Cardiac muscle cell (in vitro differentiated cells and primary cell): ENCODE results near the gene BIN1. TPM values are rescaled to one million over a fixed set of nuclear protein-coding genes. Genes with fewer than 3 reads are reported as not detected.
A peak's percentile ranks its signal among the peaks of the same experiment; 100 is the strongest.

Source experiments
- DNase-seq, 2 donors: peaks; one replicate each; pipeline versions ENCODE4 v3.0.0 to v3.0.0-alpha.2; 2010 to 2017; ENCODE audit warnings: low read depth in 1 of 2, low spot score in 1 of 2
- H3K27ac ChIP-seq: fragments of 200-600 bp; sonication (generic); 2 replicates; pipeline ENCODE4 v1.5.1; 2016
- H3K27me3 ChIP-seq: fragments of 200-600 bp; sonication (generic); 2 replicates; pipeline ENCODE4 v1.6.0; 2016; ENCODE audit warnings: control low read depth
- H3K36me3 ChIP-seq: fragments of 200-600 bp; sonication (generic); 2 replicates; pipeline ENCODE4 v1.5.1; 2016; ENCODE audit warnings: control low read depth
- H3K4me1 ChIP-seq: fragments of 200-600 bp; sonication (generic); 2 replicates; pipeline ENCODE4 v1.8.1; 2017; ENCODE audit warnings: low read depth, mild to moderate bottlenecking, mixed run types
- H3K4me3 ChIP-seq: fragments of 200-600 bp; sonication (generic); 2 replicates; pipeline ENCODE4 v1.5.1; 2016; ENCODE audit warnings: mild to moderate bottlenecking
- H3K9me3 ChIP-seq: fragments of 200-600 bp; sonication (generic); 2 replicates; pipeline ENCODE4 v1.5.1; 2017; ENCODE audit warnings: low read depth, mild to moderate bottlenecking, control low read depth
- polyA plus RNA-seq: library from polyadenylated mRNA; unstranded; fragments of >200 nt; fragmentation: Nextera tagmentation; extraction: Ambion mirVana; gene quantifications from 2 replicates; pipeline ENCODE4 v1.2.1, GENCODE V29; 2016
- total RNA-seq: library from RNA; depleted of rRNA; stranded (reverse); fragments of >200 nt; gene quantifications from 2 replicates; pipeline ENCODE4 v1.2.3, GENCODE V29; 2016
- TF ChIP-seq, protein P1 (sequence below): IDR thresholded peaks from 2 replicates; pipeline ENCODE4 v1.5.1; 2012; ENCODE audit warnings: low read depth, mild to moderate bottlenecking, low read length

Gene BIN1
- total and polyA plus RNA-seq, 2 experiments from 2014 or later = 44.7 to 94.9 TPM

DNA sequence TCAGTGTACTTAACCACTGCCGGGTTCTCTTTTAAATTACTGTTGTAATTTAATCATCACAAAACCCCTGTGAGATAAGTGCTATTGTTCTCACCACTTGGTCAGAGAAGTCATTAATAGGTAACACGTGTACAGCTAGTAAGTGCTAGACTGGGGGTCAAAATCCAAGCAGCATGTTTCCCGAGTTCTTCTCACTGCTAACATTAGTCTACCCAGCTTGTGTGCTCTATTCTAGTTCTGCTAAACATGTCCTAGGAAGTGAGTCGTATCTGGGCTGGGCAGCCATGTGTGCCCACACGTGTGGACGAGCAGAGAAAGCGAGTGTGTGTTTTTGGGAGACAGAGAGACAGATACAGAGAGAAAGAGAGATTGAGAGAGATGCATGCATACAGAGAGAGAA is 94.1 kb downstream of the BIN1 start:
- Histone ChIP-seq H3K4me1 (peaks cover 5% of the 10 kb centered on the region), H3K27me3 (no peaks in the 10 kb centered on the region), H3K36me3 (no peaks in the 10 kb centered on the region), H3K9me3 (no peaks in the 10 kb centered on the region), H3K4me3 (no peak overlapping the region), H3K27ac (no peak overlapping the region)
- no peak for DNase-seq
- TF ChIP-seq, protein P1, sequence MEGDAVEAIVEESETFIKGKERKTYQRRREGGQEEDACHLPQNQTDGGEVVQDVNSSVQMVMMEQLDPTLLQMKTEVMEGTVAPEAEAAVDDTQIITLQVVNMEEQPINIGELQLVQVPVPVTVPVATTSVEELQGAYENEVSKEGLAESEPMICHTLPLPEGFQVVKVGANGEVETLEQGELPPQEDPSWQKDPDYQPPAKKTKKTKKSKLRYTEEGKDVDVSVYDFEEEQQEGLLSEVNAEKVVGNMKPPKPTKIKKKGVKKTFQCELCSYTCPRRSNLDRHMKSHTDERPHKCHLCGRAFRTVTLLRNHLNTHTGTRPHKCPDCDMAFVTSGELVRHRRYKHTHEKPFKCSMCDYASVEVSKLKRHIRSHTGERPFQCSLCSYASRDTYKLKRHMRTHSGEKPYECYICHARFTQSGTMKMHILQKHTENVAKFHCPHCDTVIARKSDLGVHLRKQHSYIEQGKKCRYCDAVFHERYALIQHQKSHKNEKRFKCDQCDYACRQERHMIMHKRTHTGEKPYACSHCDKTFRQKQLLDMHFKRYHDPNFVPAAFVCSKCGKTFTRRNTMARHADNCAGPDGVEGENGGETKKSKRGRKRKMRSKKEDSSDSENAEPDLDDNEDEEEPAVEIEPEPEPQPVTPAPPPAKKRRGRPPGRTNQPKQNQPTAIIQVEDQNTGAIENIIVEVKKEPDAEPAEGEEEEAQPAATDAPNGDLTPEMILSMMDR = no peak

DNA sequence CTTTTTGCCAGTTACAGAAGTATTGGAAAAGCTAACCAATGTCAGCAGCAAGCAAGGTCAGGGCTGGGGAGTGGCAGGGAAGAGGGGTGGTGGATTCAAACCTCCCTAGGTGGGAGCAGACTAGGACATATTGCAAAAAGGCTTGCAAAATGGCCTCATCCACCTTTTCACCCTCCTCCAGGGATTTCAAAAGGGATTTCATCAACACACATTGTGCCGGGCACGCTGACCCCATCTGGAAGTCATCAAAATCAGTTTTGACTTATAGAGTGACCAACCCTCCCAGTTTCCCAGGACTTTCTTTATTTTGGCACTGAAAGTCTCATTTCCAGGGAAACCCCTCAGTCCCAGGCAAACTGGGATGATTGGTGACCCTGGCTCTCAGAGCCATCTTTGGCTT is 94.7 kb downstream of the BIN1 start:
- Histone ChIP-seq H3K4me3 (no peak overlapping the region), H3K9me3 (no peaks in the 10 kb centered on the region), H3K36me3 (no peaks in the 10 kb centered on the region), H3K4me1 (peaks cover 5% of the 10 kb centered on the region), H3K27me3 (no peaks in the 10 kb centered on the region), H3K27ac (no peak overlapping the region)
- TF ChIP-seq, protein P1 = no peak
- peak in 1 of 2 donors; percentile 54 for DNase-seq

DNA sequence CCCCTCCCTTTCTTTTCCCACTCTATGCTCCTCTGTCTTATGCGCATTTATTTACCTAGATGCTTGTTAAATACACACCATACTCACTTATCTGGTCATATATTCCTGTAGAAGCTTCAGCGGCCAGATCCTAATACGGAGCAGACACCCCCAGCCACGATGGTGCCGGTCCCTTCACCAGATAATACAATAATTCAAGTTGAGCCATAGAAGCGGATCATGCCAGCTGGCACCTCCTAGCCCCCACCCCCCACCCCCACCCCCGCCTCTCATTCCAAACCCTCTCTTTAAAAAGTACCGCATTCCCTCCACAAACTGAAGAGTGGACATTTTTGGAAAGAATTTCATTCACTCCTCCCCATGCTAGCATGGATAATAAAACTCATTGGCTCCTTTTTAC is 95.2 kb downstream of the BIN1 start:
- H3K9me3 ChIP-seq = no peaks in the 10 kb centered on the region
- H3K27me3 ChIP-seq = no peaks in the 10 kb centered on the region

GRCh38 chr2:127011231-127011661 is 95.7 kb downstream of the BIN1 start:
- Histone ChIP-seq H3K9me3 (no peaks in the 10 kb centered on the region), H3K27ac (no peak overlapping the region), H3K4me3 (no peak overlapping the region), H3K36me3 (no peaks in the 10 kb centered on the region), H3K27me3 (no peaks in the 10 kb centered on the region), H3K4me1 (peaks cover 5% of the 10 kb centered on the region)
- no peak for DNase-seq
- TF ChIP-seq, protein P1 = no peak

More for the DNA sequence above, 95.2 kb downstream of the BIN1 start:
- DNase-seq = no peak
- Histone ChIP-seq H3K36me3 (no peaks in the 10 kb centered on the region), H3K4me1 (peaks cover 5% of the 10 kb centered on the region), H3K4me3 (no peak overlapping the region), H3K27ac (no peak overlapping the region)
- TF ChIP-seq, protein P1 = no peak

GRCh38 chr2:127008265-127009015 is 98.5 kb downstream of the BIN1 start:
- H3K9me3 ChIP-seq = no peaks in the 10 kb centered on the region
- no peak overlapping the region for H3K4me3 ChIP-seq
- peaks cover 5% of the 10 kb centered on the region for H3K4me1 ChIP-seq
- DNase-seq = no peak
- no peaks in the 10 kb centered on the region for H3K36me3 ChIP-seq
- no peak overlapping the region for H3K27ac ChIP-seq
- no peaks in the 10 kb centered on the region for H3K27me3 ChIP-seq
- TF ChIP-seq, protein P1 = no peak
